GM18951 (cell line): Measurements from ENCODE around the gene FGF14.

ENCODE experiments used
- POLR2A ChIP-seq: IDR thresholded peaks from 4 replicates; pipeline ENCODE4 v1.6.1; 2011; ENCODE audit warnings: mild to moderate bottlenecking; ENCODE audit not compliant: insufficient read length, insufficient read depth; ENCODE audit errors: extremely low read depth
- in situ Hi-C: fragments of 300-500 bp; cut with MboI; formaldehyde crosslinking; loops from one replicate; pipeline ENCODE4 v1.12.0; 2022; ENCODE audit warnings: low sequenced_read_pairs, mixed read lengths, inconsistent platforms; ENCODE audit not compliant: unreplicated experiment

The FGF14 gene

DNA sequence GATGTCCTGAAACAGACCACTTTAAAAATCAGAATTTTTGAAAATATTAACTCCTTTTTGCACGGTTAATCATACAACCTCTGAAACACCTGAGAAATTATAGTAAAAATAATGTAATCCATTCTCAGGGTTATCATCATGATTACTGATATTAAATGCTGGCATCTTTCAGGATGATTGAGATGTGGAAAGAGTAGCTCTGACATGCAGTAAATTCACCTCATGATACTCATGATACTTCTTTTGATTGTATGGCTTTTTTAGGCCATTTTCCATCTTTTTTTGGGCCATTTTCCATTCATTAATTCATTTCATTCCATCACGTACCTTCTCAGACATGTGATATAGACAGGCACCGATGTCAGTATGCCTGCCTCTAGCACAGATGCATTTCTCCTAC lies 85.1 kb downstream of the FGF14 start:
- in situ Hi-C loops, result no loop called here
- TF ChIP-seq POLR2A, result no peak

DNA sequence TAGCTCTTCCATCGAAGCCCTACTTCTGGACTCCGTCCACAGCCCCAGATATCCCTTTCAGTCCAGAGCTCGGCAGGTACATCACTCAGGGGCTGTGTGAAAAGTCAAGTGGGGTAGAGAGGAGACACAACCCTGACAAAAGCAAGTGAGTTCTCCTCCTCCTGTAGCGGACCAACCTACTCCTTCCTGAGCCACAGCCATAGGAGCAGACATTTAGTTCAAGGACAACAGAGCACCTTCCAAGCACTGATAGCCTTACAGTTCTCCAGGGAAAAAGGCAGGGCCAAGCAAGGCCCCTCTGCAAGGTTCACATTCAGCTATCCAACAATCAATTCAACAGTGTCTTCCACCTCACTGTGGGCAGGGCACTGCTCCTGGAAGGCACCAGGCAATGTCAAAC lies 89.0 kb downstream of the FGF14 start:
- in situ Hi-C loops, result no loop called here
- no peak for TF ChIP-seq POLR2A

DNA sequence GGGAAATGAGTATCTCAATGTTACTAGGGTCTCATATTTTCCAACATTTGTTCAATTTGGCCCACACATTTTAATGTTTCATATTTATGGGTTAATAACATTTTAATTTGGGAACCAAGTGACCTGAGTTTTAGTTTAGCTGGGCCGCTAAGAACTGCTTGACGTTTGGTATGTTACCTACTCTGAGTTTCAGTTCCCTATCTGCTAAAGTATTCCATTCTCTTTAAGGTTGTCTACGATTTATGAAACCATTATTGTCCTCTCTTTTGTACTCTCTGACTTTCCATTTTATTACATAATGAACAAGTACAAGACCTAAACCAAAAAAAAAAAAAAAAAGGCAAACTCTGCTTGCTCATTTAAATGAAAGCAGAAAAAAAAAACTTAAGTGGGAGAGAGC lies 89.9 kb downstream of the FGF14 start:
- TF ChIP-seq POLR2A, result no peak
- in situ Hi-C loops, result no loop called here

DNA sequence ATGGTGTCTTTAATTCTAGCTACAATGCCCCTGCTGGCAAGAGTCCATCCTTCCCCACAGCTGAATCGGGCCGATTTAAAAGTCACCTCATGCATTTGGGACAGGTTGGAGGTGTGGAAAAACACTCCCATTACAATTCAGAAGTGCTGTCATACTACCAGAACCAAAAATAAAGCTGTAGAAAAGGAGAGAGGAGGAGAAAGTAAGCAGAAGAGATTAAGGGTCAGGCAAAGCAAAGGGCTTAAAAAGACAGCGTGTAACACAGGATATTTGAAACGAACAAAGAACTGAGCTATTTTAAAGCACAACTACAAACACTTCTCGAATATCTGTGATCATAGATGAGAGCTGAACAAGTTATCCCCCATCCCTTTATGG lies 90.4 kb downstream of the FGF14 start:
- in situ Hi-C loops, result no loop called here
- no peak for TF ChIP-seq POLR2A

DNA sequence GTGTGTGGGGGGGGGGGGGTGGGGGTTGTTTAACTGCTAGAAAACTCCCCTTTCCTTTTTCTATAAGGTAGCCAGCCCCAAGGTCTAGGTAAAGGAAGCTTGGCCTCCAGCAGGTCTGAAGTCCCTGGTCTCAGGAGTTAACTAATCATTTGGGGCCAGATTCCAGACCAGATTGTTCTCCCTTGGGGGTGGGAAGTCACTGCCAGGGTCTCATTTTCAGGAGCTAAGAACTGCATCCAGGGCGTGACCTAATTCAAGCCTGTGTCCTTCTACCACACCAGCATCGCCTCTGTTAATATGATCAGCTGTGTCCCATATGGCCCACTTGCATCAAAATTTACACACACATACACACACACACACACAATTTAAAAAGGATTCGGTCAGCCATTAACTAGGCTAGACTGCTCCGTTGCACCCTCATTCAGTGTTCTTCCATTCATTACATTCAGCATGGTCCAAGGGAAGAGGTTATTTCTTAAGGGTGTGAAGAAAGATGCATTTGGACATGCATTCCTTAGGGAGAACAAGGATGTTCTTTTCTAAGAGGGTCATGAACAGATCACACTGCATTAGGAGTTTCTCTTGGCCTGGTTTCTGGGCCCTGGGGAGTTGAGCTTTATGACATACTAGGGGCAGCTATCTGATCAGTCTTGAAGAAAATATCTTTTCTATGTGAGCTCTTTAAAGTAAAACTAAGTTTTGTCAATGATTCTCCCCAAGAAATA lies 91.0 kb downstream of the FGF14 start:
- TF ChIP-seq POLR2A, result no peak
- in situ Hi-C loops, result no loop called here

DNA sequence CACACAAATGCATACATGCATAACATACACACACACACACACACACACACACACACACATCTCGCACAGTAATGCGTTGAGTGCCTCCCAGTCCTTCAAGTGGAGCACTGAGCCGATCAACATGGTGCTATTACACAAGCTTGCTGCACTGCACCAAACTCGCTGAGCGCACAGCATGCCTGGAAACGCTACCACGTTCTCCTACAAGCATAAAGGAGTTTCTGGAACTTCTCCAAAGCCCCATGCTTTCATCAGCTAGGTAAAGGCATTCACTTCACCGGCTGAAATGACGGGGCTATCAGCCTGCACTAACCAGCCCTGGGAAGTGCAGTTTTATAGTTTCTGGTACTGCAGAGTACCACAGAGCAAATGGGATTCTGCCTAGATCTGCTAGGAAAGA lies 92.7 kb downstream of the FGF14 start:
- no peak for TF ChIP-seq POLR2A

DNA sequence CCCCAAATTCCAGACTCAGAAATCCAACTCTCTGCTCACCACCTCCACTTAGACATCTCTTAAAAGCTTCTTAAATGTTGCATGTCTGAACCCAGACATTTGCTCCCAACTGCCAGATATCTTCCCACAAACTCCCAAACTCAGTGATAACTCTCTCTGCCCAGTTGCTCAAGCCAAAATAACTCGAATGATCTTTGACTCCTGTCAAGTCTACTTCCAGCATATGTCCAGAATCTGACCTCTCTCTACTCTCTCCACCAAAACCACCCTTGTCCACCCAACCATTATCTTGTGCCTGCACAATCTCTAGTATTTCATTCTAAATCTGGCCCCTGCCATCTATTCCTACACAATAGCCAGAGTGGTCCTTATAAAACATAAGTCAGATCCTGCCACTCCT lies 99.3 kb downstream of the FGF14 start:
- in situ Hi-C loops, result no loop called here
- no peak for TF ChIP-seq POLR2A

More for the DNA sequence above, 92.7 kb downstream of the FGF14 start:
- in situ Hi-C loops, result no loop called here

DNA sequence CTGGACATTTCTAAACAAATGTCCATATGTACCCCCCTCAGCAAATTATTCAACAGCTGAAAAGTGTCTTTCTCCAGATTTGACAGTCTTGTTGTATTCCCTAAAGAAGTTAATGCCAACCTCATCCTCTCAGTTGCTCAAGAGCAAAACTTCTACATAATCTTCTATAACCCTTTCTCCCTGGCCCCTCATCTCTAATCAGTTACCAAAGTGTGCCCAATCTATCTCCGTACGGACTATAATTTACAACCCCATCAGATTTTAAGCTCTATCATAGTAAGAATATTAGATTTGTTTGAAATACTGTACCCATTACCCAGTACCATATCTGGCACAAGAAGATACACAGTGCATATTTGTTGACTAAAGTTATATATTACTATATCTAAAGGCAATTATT lies 101.5 kb downstream of the FGF14 start:
- in situ Hi-C loops, result no loop called here
- no peak for TF ChIP-seq POLR2A

DNA sequence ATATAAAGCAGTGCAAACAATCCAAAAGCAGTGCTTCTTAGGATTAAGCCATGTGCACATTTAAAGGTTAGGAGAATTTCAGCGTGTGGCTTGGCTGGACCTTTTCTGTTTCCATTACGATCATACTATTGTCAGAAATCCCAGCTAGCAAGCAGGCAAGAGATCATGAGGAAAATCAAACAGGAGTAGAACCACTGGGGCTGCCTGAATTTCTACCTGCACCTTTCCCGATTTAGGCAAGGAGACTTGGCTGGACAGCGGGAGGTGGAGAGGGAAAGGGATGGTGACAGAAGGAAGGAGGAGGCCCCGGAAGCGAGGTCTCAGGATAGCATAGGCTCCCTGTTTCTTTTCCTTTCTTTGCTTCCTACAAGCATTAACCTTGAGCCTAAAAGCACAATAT lies 102.5 kb downstream of the FGF14 start:
- TF ChIP-seq POLR2A, result no peak
- in situ Hi-C loops, result no loop called here

DNA sequence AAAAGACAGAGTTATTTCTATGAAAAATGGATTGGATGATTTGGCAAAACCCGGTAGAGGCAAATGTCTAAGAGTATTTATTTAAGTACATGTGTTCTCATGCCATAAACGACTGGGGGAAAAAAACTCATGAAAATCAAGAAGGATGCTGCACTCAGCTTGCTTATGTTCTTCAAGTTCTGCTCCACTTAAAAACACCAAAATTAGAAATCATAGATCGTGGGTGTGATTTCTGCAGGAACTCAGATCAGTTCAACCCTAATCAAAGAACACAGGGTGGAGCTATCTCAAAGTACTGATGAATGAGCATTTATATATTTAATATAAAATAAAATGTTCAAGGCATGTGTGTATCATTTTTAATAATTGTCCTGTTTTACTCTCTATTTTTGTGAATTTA lies 103.8 kb downstream of the FGF14 start:
- TF ChIP-seq POLR2A, result no peak
- in situ Hi-C loops, result no loop called here

DNA sequence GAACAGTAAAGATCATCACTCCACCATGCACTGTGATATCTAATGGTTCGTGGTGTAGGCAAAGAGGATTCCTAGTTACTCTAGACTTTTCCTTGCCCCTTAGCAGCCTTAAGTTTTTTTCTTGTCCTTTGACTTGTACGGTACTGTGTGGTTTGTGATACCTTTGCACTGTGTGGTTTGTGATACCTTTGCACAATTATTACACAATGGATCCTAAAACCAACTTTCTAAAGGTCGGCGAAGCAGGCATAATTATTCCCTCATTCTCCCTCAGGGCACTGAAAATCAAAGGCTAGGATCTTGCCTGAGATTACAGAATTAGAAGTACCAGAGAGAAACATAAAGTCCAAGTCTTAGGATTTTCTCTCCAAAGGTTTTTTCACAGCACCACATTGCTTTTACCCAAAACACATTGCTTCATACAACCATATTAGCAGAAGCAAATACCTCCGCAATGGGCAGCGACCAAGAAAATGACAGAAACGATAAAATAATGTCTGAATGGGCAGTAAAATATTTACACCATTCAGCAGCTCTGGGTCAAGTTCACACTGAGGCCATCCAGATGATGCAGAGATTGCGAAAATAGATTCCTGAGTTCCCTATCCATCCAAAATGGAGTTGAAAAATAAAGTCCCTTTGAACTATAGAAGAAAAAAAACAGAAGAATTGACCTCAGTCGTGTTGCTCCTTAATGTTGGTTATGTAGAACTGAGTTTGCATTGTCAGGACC lies 106.4 kb downstream of the FGF14 start:
- in situ Hi-C loops, result no loop called here
- TF ChIP-seq POLR2A, result no peak

DNA sequence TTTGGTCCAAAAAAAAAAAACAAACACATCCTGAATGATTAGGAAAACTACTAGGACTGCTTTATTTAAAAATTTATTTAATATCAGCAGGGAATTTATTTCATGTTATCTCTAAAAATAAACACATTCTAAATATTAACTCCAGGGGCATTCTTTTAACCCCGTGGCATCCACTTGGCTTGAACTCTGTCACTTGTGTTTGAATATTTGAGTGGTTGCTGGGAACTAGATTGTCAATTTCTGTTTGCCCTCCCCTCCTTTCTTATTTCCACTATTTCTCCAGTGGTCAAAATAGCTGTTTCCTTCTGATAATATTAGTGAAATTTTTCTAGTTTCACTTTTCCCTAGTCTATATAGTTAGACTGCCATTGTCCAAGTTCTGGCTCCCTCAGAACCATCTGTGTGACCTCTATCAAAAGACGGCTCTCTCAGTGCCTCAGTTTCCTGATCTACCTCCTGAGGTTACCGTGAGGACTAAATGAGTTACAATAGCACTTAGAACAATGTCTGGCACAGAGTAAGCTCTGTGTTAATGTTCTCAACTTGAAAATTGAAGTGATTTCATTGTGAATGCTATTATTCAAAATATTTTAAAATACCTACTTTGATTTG lies 107.3 kb downstream of the FGF14 start:
- no peak for TF ChIP-seq POLR2A
- in situ Hi-C loops, result no loop called here

DNA sequence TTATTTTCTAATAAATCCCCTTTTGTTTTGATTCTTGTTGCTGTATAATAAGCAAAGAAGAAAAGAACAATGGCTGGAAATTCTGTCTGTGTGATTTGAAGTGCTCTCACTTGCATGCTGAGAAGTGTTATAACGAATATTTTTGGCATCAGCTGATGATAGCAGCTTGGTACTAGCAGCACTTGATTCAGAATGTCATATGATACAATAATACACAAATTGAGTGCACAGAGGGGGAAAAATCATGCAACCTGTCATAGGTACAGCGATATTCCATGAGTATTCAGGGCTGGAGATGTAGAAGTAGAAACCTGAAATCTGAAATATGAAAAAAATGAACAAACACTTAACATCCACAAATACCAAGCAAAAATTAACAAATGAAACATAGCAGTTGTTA lies 108.1 kb downstream of the FGF14 start:
- in situ Hi-C loops, result no loop called here
- TF ChIP-seq POLR2A, result no peak
